Measurements from ENCODE around the gene DENR. TPM values are rescaled to one million over a fixed set of nuclear protein-coding genes. Genes with fewer than 3 reads are reported as not detected.

The DENR gene
- total and polyA plus RNA-seq, 2 of the 13 experiments (the other 11 are each of a cell fraction or from before 2014, with no cell fraction given), result 30.0 to 59.1 TPM

- 0 out of 2 replicates have a peak, but pooled peaks have one; percentile 16 for TF ChIP-seq FOXP4 (CRISPR knock-in tag; IDR thresholded peaks at IDR 0.05)
- TF ChIP-seq ZNF709 (CRISPR knock-in tag; IDR thresholded peaks at IDR 0.05), result no peak
- TF ChIP-seq SMC3 (IDR thresholded peaks at IDR 0.05; ENCODE audit: low read length), result no peak
- no peak for TF ChIP-seq ZNF225 (CRISPR knock-in tag; IDR thresholded peaks at IDR 0.05)
- no peak for TF ChIP-seq DNMT3B (CRISPR knock-in tag; conservative IDR thresholded peaks at IDR 0.05)
- TF ChIP-seq KLF13 (CRISPR knock-in tag; IDR thresholded peaks at IDR 0.05), result no peak
- TF ChIP-seq NFAT5 (CRISPR knock-in tag; IDR thresholded peaks at IDR 0.05), result no peak
- no peak for TF ChIP-seq SAFB2 (CRISPR knock-in tag; IDR thresholded peaks at IDR 0.05; ENCODE audit: borderline replicate concordance, low read depth)
- TF ChIP-seq ZNF510 (CRISPR knock-in tag; IDR thresholded peaks at IDR 0.05; ENCODE audit: low read depth), result no peak
- no peak for TF ChIP-seq ZNF224 (CRISPR knock-in tag; IDR thresholded peaks at IDR 0.05)
- TF ChIP-seq PRDM4 (CRISPR knock-in tag; IDR thresholded peaks at IDR 0.05; ENCODE audit: borderline replicate concordance), result no peak
- no peak for TF ChIP-seq ZNF704 (CRISPR knock-in tag; IDR thresholded peaks at IDR 0.05; ENCODE audit: borderline replicate concordance)
- TF ChIP-seq ARID5B (CRISPR knock-in tag; IDR thresholded peaks at IDR 0.05), result peak; percentile 64; the same call in 1 of the 2 replicates
- TF ChIP-seq EHMT2 (IDR thresholded peaks at IDR 0.05; ENCODE audit: borderline replicate concordance, low read depth, low read length), result no peak
These were observed 26.5 kb upstream of the DENR start (continued) for GRCh38 chr12:122726080-122726558.
